Measurements from ENCODE around the gene HTR3C.
"Not testable (repeated sequence)": the region's sequence is repeated elsewhere in the genome, so short reads cannot be mapped to it uniquely, and the experiment has no call there.

HTR3C gene

GRCh38 chr3:184037816-184038215 lies 15.0 kb upstream of the HTR3C start:
- no peak for DNase-seq

DNA sequence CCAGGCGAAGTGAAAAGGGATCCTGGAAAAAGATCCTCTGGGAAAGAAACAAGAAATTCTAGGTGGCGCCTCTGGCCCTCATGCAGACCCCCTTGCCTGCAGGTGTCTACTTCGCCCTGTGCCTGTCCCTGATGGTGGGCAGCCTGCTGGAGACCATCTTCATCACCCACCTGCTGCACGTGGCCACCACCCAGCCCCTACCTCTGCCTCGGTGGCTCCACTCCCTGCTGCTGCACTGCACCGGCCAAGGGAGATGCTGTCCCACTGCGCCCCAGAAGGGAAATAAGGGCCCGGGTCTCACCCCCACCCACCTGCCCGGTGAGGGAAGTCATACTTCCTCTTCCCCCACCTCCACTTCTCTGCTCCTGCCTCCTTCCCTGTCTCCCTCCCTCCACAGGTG lies 14.5 kb upstream of the HTR3C start:
- not testable (repeated sequence) for DNase-seq

GRCh38 chr3:184039414-184039813 lies 13.4 kb upstream of the HTR3C start:
- no peak for DNase-seq

GRCh38 chr3:184040010-184040409 lies 12.8 kb upstream of the HTR3C start:
- DNase-seq: no peak

- no peak for DNase-seq
These were observed 10.2 kb upstream of the HTR3C start for GRCh38 chr3:184042617-184043016.

DNA sequence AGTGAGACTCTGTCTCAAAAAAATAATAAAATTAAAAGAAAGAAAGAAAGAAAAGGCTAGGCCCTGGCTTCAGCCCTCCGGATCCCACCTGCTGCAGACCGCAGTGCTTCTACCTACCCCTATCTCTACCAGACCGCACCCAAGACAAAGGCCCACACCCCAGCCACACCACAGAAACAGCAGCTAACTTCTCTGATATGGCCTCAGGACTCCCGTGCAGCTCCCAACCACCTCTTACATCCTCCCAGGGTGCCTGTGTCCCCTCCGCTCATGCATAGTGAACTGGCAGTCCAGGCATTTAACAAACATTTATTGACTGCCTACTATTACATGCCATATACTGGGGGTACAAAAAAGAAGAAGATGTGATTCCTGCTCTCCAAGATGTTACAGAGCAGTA lies 6.9 kb upstream of the HTR3C start:
- no peak for DNase-seq

GRCh38 chr3:184050217-184050847 lies 2.5 kb upstream of the HTR3C start:
- no peak for DNase-seq

DNA sequence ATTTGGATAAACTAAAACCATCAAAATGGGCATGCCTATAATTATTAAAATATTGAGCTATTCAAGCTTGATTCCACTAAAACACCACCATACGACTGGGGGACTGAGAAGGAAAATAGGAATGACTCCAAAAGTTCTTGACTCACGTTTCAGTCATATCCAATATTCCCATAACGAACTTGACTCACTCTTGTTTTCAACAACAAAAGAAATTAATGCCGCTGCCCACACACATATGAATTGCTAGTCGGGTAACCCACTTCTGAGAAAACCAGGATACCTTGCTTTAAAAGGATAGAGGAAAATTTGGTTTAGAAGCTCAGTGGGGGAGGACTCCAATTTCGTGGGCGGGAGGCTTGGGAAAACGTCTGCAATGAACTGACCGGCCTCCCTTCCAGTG lies 5.2 kb downstream of the HTR3C start:
- no peak for DNase-seq

- DNase-seq: no peak
These were observed 6.6 kb downstream of the HTR3C start for GRCh38 chr3:184059424-184059823.

DNA sequence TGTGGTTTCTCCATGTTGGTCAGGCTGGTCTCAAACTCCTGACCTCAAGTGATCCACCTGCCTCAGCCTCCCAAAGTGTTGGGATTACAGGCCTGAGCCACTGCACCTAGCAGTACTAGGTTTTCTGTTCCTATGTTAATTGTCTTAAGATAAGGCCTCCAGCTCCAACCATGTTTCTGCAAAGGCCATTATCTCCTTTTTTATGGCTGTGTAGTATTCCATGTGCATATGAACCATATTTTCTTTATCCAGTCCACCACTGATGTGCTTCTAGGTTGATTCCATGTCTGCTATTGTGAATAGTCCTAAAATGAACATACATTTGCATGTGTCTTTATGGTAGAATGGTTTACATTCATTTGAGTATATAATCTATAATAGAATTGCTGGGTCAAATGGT lies 9.8 kb downstream of the HTR3C start:
- no peak for DNase-seq

GRCh38 chr3:184066211-184066610 lies 13.4 kb downstream of the HTR3C start:
- DNase-seq: no peak

- no peak for DNase-seq
These were observed 14.8 kb downstream of the HTR3C start for GRCh38 chr3:184067573-184068055.

DNA sequence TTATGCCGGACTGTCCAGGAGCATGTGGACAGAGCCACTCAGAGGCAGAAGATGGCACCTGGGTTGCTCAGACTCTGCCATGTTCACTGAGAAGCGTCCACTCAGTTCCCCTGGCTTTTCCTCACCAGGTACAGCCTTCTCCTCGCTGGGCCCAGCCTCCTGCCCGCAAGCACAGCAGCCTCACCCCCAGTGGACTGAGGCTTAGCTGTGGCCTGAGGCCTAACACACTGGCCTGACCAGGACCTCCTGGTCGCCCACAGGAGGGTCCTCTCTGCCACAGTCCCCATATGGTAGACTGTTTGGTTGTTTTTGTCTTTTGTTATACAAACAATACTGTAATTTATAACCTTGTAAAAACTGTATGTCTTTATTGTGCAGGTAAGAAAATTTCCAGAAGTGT lies 15.5 kb downstream of the HTR3C start:
- no peak for DNase-seq

DNA sequence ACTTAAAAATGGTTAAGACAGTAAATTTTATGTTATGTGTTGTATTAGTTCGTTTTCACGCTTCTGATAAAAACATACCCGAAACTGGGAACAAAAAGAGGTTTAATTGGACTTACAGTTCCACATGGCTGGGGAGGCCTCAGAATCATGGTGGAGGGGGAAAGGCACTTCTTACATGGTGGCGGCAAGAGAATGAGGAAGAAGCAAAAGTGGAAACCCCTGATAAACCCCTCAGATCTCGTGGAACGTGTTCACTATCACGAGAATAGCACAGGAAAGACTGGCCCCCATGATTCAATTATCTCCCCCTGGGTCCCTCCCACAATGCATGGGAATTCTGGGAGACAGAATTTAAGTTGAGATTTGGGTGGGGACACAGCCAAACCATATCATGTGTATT lies 18.3 kb downstream of the HTR3C start:
- not testable (repeated sequence) for DNase-seq

- no peak for DNase-seq
These were observed 20.8 kb downstream of the HTR3C start for GRCh38 chr3:184073621-184074020.

GRCh38 chr3:184075901-184076300 lies 23.1 kb downstream of the HTR3C start:
- DNase-seq: no peak

- DNase-seq: no peak
These were observed 25.0 kb downstream of the HTR3C start for GRCh38 chr3:184077881-184078280.

DNA sequence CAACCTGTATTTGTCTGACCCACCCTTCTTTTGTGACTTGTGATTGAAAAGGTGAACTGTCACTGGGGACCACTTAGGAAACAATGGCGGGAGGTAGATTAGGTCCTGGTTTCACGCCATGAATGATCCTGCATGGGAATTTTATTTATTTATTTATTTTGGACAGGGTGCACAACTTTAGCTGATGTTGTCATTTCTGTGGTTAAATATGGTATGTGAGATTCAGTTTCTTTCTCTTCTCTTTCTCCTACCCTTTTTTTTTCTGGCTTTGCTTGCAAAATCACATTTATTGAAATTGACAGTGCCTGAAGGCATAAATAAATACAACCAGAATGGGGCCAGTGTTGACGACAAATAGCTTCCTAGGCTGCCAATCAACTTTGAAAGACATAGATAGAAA lies 26.0 kb downstream of the HTR3C start:
- DNase-seq: no peak

DNA sequence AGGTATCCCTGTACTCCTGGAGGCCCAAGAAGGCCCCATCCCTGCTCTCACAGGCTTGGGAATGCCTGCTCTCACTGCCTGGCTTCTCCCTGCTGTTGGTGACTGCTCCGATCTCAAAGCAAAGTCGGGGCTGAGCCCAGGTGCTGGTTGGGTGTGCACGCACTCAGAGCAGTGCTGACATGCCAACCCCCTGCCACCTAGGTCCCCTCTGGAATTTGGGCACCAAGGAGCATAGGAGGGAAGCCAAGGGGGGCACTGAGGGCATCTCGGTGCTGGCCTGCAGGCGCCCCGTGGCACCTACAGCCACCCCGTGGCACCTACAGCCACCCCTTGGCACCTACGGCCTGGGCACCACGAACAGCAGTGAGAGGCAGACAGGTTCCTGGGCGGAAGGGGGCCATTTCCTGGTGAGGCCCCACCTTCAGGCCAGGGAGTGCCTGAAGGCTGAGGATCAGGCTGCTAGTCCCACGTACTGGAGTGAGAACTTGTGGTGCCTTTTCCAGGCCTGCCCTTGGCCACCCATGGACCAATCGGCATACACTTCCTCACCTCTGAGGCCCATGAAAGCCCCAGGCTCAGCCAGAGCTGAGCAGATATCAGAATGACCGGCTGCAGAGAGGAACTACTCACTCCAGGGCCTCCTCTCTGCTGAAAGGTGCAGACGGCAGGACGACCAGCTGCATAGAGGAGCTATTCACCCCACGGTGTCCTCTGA lies 28.4 kb downstream of the HTR3C start:
- DNase-seq: no peak

- DNase-seq: no peak
These were observed 29.2 kb downstream of the HTR3C start for GRCh38 chr3:184082034-184082433.

- no peak for DNase-seq
These were observed 29.6 kb downstream of the HTR3C start for GRCh38 chr3:184082465-184082864.

DNA sequence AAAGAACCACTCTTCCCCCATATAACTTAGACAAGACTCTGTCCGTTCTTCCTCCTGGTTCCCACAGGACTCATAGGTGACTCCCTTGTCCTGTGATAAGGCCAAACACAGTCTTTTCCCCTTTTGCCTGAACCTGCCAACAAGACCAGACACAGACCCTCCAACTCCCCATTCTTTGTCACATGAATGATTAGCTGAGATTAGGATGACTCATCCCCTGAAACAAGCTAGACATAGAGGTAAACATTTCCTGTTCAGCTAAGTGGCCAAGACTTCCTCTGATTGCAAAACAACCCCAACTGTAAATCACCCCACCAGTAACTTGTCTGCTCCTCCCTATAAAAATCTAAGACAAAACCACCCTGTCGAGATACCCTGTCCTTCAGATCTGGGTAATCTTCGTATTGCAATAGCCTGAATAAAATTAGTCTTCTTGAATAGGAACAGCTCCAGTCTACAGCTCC lies 32.6 kb downstream of the HTR3C start:
- no peak for DNase-seq

DNA sequence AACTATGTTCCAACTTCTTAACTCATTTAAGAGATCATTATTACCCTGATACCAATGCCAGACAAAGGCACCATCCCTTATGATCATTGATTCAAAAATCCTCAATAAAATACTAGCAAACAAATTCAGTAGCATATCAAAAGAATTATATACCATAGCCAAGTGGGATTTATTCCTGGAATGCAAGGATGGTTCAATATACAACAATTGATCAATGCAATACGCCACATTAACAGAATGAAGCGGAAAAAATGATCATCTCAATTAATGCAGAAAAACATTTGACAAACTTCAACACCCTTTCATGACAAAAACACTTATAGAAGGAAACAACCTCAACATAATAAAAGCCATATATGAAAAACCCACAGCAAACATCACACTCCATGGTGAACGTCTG lies 39.4 kb downstream of the HTR3C start:
- no peak for DNase-seq

DNA sequence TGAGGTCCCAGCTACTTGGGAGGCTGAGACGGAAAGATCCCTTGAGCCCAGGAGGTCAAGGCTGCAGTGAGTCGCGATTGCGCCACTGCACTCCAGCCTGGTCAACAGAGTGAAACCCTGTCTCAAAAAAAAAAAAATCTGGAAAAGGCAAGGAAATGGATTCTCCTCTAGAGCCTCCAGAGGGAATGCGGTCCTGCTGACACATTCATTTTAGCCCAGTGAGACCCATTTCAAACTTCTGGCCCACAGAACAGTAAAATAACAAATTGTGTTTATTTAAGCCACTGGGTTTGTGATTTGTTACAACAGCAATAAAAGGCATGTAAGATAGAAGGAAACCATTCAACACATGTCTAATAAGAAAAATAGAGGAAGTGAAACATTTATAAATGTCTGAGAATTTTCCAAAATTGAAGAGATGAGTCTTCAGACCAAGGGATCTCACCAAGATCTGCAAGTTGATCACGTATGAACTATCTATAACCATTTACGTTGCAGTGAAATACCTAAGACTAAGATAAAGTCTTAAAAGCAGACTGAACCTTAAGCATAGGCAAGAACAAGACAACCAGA lies 44.0 kb downstream of the HTR3C start, which contains the start of gene HTR3E:
Gene HTR3E (plus strand): TSS at position 254 of the 573 bp plus-strand sequence. CDS start 466 bp downstream, outside the sequence.
- no peak for DNase-seq
